Measurements from ENCODE around the gene PNPLA3. TPM values are rescaled to one million over a fixed set of nuclear protein-coding genes. Genes with fewer than 3 reads are reported as not detected.

PNPLA3 gene
- total RNA-seq, 2 experiments from 2014 or later: not detected

DNA sequence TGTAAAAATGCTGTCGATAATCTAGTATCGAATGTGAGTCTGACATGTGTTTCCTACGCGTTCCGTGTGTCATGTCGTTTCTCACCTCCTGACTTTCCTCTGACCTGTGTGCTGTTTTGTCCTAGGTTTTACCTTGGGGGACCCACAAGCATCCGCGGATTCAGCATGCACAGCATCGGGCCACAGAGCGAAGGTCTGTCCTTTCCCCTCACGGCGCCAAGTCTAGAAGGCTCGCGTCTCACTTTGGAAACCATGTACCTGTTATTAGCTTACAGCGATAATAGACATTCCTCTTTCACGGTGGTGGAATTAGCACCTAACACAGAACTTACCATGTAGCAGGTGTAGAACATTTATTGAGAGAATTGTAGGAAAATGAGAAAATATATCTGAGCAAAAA, 60.2 kb downstream of the PNPLA3 start:
- Histone ChIP-seq H4K20me1 (ENCODE audit: insufficient read depth, low read length) (no peaks in the 10 kb centered on the region), H2AFZ (ENCODE audit: low read length) (no peak overlapping the region), H3K79me2 (ENCODE audit: insufficient read depth, low read depth, low read length) (no peaks in the 10 kb centered on the region), H3K9me3 (ENCODE audit: low read length) (no peaks in the 10 kb centered on the region), H3K27ac (ENCODE audit: low read depth, low read length, poor library complexity, severe bottlenecking) (no peak overlapping the region), H3K36me3 (ENCODE audit: insufficient read depth, low read length) (peaks cover 92% of the 10 kb centered on the region), H3K4me2 (ENCODE audit: low read length) (no peak overlapping the region), H3K9me2 (ENCODE audit: insufficient read depth, low read length) (no peaks in the 10 kb centered on the region), H3K4me3 (ENCODE audit: low read depth, low read length, poor library complexity, severe bottlenecking) (no peak overlapping the region), H3K4me1 (ENCODE audit: insufficient read depth, low read length, poor library complexity, severe bottlenecking) (no peaks in the 10 kb centered on the region)
- no peak for DNase-seq (ENCODE audit: low spot score)
- intact Hi-C loops (cut with micrococcal nuclease; ENCODE audit: unreplicated experiment): no loop called here
- ChIA-PET POLR2A (no interaction called here), CTCF (ENCODE audit: unreplicated experiment) (no interaction called here)
- TF ChIP-seq, protein P1, sequence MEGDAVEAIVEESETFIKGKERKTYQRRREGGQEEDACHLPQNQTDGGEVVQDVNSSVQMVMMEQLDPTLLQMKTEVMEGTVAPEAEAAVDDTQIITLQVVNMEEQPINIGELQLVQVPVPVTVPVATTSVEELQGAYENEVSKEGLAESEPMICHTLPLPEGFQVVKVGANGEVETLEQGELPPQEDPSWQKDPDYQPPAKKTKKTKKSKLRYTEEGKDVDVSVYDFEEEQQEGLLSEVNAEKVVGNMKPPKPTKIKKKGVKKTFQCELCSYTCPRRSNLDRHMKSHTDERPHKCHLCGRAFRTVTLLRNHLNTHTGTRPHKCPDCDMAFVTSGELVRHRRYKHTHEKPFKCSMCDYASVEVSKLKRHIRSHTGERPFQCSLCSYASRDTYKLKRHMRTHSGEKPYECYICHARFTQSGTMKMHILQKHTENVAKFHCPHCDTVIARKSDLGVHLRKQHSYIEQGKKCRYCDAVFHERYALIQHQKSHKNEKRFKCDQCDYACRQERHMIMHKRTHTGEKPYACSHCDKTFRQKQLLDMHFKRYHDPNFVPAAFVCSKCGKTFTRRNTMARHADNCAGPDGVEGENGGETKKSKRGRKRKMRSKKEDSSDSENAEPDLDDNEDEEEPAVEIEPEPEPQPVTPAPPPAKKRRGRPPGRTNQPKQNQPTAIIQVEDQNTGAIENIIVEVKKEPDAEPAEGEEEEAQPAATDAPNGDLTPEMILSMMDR (conservative IDR thresholded peaks at IDR 0.05; ENCODE audit: low read length): no peak
- TF ChIP-seq EZH2phosphoT487 (IDR thresholded peaks at IDR 0.05; ENCODE audit: borderline replicate concordance, low read depth, low read length): no peak
- BruUV-seq (replicated peaks): no TSS peak

GRCh38 chr22:43985532-43985931, 61.9 kb downstream of the PNPLA3 start:
- Histone ChIP-seq H4K20me1 (ENCODE audit: insufficient read depth, low read length) (no peaks in the 10 kb centered on the region), H3K4me3 (ENCODE audit: low read depth, low read length, poor library complexity, severe bottlenecking) (no peak overlapping the region), H3K36me3 (ENCODE audit: insufficient read depth, low read length) (peaks cover 90% of the 10 kb centered on the region), H3K4me1 (ENCODE audit: insufficient read depth, low read length, poor library complexity, severe bottlenecking) (no peaks in the 10 kb centered on the region), H3K9me3 (ENCODE audit: low read length) (no peaks in the 10 kb centered on the region), H2AFZ (ENCODE audit: low read length) (no peak overlapping the region), H3K27ac (ENCODE audit: low read depth, low read length, poor library complexity, severe bottlenecking) (no peak overlapping the region), H3K4me2 (ENCODE audit: low read length) (no peak overlapping the region), H3K9me2 (ENCODE audit: insufficient read depth, low read length) (no peaks in the 10 kb centered on the region), H3K79me2 (ENCODE audit: insufficient read depth, low read depth, low read length) (no peaks in the 10 kb centered on the region)
- BruUV-seq (replicated peaks): TSS peak; percentile 17
- intact Hi-C loops (cut with micrococcal nuclease; ENCODE audit: unreplicated experiment): no loop called here
- DNase-seq (ENCODE audit: low spot score): no peak
- TF ChIP-seq EZH2phosphoT487 (IDR thresholded peaks at IDR 0.05; ENCODE audit: borderline replicate concordance, low read depth, low read length): no peak
- TF ChIP-seq, protein P1 (conservative IDR thresholded peaks at IDR 0.05; ENCODE audit: low read length): no peak
- POLR2A ChIA-PET: no interaction called here
- CTCF ChIA-PET (ENCODE audit: unreplicated experiment): no interaction called here

DNA sequence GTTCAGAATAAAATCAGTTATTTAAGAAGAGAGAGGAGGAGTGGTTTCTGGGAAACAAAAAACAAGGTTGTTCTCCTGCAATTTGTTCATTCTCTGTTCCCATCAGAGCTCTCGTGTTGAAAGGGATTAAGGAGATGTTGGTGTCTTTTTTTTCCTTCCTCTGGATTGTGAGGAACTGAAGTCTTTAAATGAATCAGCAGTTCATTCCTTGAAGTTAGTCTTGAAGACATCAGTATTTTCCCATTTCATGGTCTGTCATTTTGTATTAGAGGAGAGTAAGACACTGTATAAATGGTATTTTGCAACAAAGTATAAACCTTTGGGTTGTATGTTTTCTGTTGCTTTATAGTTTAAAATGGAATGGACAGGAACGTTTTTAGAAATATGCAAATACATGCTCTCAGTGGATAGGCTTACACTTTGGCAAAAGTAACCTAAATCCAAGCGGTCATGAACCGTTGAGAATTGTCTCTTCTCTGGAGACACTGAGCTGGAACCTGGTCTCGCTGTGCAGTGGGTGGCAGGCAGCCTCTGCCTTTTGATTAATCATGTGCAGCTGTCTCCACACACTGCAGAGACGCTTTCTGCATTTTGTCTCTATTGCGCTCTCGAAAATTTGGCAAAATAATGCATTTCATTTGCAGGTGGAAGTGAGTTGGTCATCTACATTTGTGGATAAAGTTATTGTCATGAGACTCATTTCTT, 64.7 kb downstream of the PNPLA3 start:
- POLR2A ChIA-PET: interaction anchor here (0.9 kb wide), 1 partner anchor 22 kb away, joined by 3 read pairs; no protein-coding TSS in a partner anchor

More for the DNA sequence above, 64.7 kb downstream of the PNPLA3 start:
- Histone ChIP-seq H3K4me1 (ENCODE audit: insufficient read depth, low read length, poor library complexity, severe bottlenecking) (peaks cover 5% of the 10 kb centered on the region), H4K20me1 (ENCODE audit: insufficient read depth, low read length) (no peaks in the 10 kb centered on the region), H3K4me3 (ENCODE audit: low read depth, low read length, poor library complexity, severe bottlenecking) (no peak overlapping the region), H3K27ac (ENCODE audit: low read depth, low read length, poor library complexity, severe bottlenecking) (no peak overlapping the region), H3K9me3 (ENCODE audit: low read length) (no peaks in the 10 kb centered on the region), H3K36me3 (ENCODE audit: insufficient read depth, low read length) (peaks cover 88% of the 10 kb centered on the region), H3K9me2 (ENCODE audit: insufficient read depth, low read length) (no peaks in the 10 kb centered on the region), H2AFZ (ENCODE audit: low read length) (no peak overlapping the region), H3K79me2 (ENCODE audit: insufficient read depth, low read depth, low read length) (no peaks in the 10 kb centered on the region), H3K4me2 (ENCODE audit: low read length) (no peak overlapping the region)
- TF ChIP-seq, protein P1 (conservative IDR thresholded peaks at IDR 0.05; ENCODE audit: low read length): no peak
- TF ChIP-seq EZH2phosphoT487 (IDR thresholded peaks at IDR 0.05; ENCODE audit: borderline replicate concordance, low read depth, low read length): no peak
- no peak for DNase-seq (ENCODE audit: low spot score)
- CTCF ChIA-PET (ENCODE audit: unreplicated experiment): no interaction called here
- intact Hi-C loops (cut with micrococcal nuclease; ENCODE audit: unreplicated experiment): no loop called here
- BruUV-seq (replicated peaks): no TSS peak

Data from OCI-LY7 (cell line).